H1 (cell line): ENCODE data around the gene TNS3. TPM values are rescaled to one million over a fixed set of nuclear protein-coding genes. Genes with fewer than 3 reads are reported as not detected.

ENCODE experiments used
- BACH1 ChIP-seq: IDR thresholded peaks from 2 replicates; pipeline ENCODE4 v1.6.1; 2012; ENCODE audit warnings: low read length, improper control_type of control experiment
- E2F6 ChIP-seq: IDR thresholded peaks from 2 replicates; pipeline ENCODE4 v1.6.1; 2012; ENCODE audit warnings: inconsistent platforms
- FOSL1 ChIP-seq: IDR thresholded peaks from 2 replicates; pipeline ENCODE4 v1.6.1; 2011; ENCODE audit warnings: mild to moderate bottlenecking, low read depth, low read length, moderate library complexity; ENCODE audit not compliant: insufficient read depth
- HDAC2 ChIP-seq, 2 experiments: fragments of 300-600 bp in 1 of 2; sonication (generic) in 1 of 2; IDR thresholded peaks; 2 replicates each; pipeline ENCODE4 v1.6.1; 2011 to 2012; ENCODE audit warnings: low read depth in 2 of 2, low read length in 2 of 2, mild to moderate bottlenecking in 2 of 2, moderate library complexity in 2 of 2, borderline replicate concordance in 1 of 2, inconsistent platforms in 1 of 2
- RAD21 ChIP-seq, 2 experiments: IDR thresholded peaks in 1 of 2; conservative IDR thresholded peaks in 1 of 2; 2 replicates each; pipeline ENCODE4 v1.6.1; 2011; ENCODE audit warnings: low read depth in 2 of 2, low read length in 2 of 2, improper control_type of control experiment in 1 of 2, inconsistent platforms in 1 of 2, mild to moderate bottlenecking in 1 of 2, moderate library complexity in 1 of 2
- SUZ12 ChIP-seq: fragments of 200-600 bp; sonication (generic); IDR thresholded peaks from 2 replicates; pipeline ENCODE4 v1.6.1; 2012; ENCODE audit warnings: mild to moderate bottlenecking, inconsistent platforms, low read length, moderate library complexity, mixed read lengths
- polyA plus RNA-seq, 7 experiments: library from polyadenylated mRNA; depleted of rRNA in 3 of 7; stranded (reverse) in 5 of 7; unstranded in 2 of 7; fragments of >200 nt in 5 of 7; fragments of 200-250 nt in 2 of 7; gene quantifications; 1 replicate in 5 of 7; 2 replicates in 1 of 7; 4 replicates in 1 of 7; pipeline versions ENCODE4 v1.2.1 to v1.2.3, GENCODE V29; 2011 to 2013; ENCODE audit warnings: missing spikeins in 2 of 7, mixed read lengths in 2 of 7
- total RNA-seq: library from RNA; stranded (reverse); fragmentation: NEBNext Ultra II Directional; extraction: Animal tissue kit (Norgen Biotek cat#: 25700); gene quantifications from 2 replicates; pipeline ENCODE4 v1.2.1, GENCODE V29; 2021
- TF ChIP-seq, protein P1 (sequence below): IDR thresholded peaks from 2 replicates; pipeline ENCODE4 v1.6.1; 2011; ENCODE audit warnings: low read depth, mild to moderate bottlenecking, low read length; ENCODE audit not compliant: insufficient read depth

TNS3 gene
- total and polyA plus RNA-seq, 2 of the 8 experiments (the other 6 are each of a cell fraction or from before 2014, with no cell fraction given) = 11.9 to 24.2 TPM

GRCh38 chr7:47509571-47509970, 72.3 kb downstream of the TNS3 start (continued):
- TF ChIP-seq SUZ12 (no peak), E2F6 (no peak), RAD21 (IDR thresholded peaks at IDR 0.05 in 1 of 2, conservative IDR thresholded peaks at IDR 0.05 in 1 of 2; ENCODE audit: low read depth in 2 of 2, low read length in 2 of 2) (no peak), BACH1 (no peak), HDAC2 (IDR thresholded peaks at IDR 0.05; ENCODE audit: borderline replicate concordance in 1 of 2, low read depth in 2 of 2, low read length in 2 of 2) (no peak), FOSL1 (no peak)
- TF ChIP-seq, protein P1, sequence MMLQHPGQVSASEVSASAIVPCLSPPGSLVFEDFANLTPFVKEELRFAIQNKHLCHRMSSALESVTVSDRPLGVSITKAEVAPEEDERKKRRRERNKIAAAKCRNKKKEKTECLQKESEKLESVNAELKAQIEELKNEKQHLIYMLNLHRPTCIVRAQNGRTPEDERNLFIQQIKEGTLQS = no peak
